ENCODE results near the gene ANKMY1.

DNA sequence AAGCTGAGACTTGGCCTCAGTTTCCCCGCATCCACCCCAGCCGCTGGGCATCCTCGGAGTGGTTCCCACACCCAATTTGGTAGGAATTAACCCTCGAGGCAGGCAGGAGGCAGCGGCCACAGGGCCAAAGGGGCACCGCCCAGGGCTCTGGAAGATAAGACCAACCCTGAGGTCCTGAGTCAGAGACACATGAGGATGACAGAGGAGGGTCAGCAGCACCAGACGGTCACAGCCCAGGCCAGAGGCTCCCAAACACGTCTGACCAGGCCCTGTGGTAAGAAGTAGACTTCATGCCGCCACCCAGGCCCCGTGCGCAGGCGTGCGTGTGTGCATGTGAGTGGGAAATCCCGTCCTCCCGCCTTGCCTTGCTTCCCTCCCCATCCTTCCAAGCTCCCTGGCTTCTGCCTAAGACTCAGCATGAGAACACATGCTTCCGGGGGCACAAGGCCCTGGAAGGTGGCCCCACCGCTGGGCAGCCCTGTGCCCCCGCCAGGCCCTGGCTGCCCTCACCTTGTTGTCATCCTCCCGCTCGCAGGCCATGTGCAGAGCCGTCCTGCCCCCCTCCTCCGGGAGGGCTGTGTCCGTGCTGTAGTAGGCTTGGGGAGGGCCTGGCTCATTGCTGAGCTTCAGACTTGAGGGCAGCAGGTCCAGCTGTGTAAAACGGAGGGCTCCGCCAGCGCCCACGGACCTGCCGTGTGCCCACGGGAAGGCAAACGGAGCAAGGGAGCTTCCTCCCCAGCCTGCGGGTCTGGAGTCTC is 46.3 kb downstream of the ANKMY1 start:
- TF ChIP-seq, protein P1, sequence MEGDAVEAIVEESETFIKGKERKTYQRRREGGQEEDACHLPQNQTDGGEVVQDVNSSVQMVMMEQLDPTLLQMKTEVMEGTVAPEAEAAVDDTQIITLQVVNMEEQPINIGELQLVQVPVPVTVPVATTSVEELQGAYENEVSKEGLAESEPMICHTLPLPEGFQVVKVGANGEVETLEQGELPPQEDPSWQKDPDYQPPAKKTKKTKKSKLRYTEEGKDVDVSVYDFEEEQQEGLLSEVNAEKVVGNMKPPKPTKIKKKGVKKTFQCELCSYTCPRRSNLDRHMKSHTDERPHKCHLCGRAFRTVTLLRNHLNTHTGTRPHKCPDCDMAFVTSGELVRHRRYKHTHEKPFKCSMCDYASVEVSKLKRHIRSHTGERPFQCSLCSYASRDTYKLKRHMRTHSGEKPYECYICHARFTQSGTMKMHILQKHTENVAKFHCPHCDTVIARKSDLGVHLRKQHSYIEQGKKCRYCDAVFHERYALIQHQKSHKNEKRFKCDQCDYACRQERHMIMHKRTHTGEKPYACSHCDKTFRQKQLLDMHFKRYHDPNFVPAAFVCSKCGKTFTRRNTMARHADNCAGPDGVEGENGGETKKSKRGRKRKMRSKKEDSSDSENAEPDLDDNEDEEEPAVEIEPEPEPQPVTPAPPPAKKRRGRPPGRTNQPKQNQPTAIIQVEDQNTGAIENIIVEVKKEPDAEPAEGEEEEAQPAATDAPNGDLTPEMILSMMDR (IDR thresholded peaks at IDR 0.05), result no peak
- TF ChIP-seq POLR2A (IDR thresholded peaks at IDR 0.05), result no peak
